Fibroblast of skin of right quadriceps (primary cell): ENCODE measurements around the gene VTA1.
"Not testable (repeated sequence)": the region's sequence is repeated elsewhere in the genome, so short reads cannot be mapped to it uniquely, and the experiment has no call there.

Experiments
- DNase-seq: peaks from one replicate; pipeline ENCODE4 v3.0.0-alpha.2; 2013

VTA1 gene

GRCh38 chr6:142146828-142147662 is at the start of gene VTA1, which contains the start of gene NMBR:
Gene VTA1, plus strand, starts transcription at chr6:142147263. Its CDS starts 25 bp downstream, at chr6:142147288.
Gene NMBR, minus strand, starts transcription at chr6:142147122. Its CDS starts 58,464 bp downstream, at chr6:142088658.
- peak; percentile 99 for DNase-seq

GRCh38 chr6:142104820-142105219 is 42.2 kb upstream of the VTA1 start:
- DNase-seq: not testable (repeated sequence)

- not testable (repeated sequence) for DNase-seq
These were observed 36.2 kb upstream of the VTA1 start for GRCh38 chr6:142110820-142111219.

GRCh38 chr6:142112451-142113061 is 34.5 kb upstream of the VTA1 start:
- peak; percentile 70 for DNase-seq

- no peak for DNase-seq
These were observed 29.7 kb upstream of the VTA1 start for GRCh38 chr6:142117366-142117765.

GRCh38 chr6:142118328-142118727 is 28.7 kb upstream of the VTA1 start:
- DNase-seq: no peak

GRCh38 chr6:142118925-142119324 is 28.1 kb upstream of the VTA1 start:
- DNase-seq: no peak

- DNase-seq: no peak
These were observed 25.7 kb upstream of the VTA1 start for GRCh38 chr6:142121342-142121741.

GRCh38 chr6:142130814-142131213 is 16.2 kb upstream of the VTA1 start:
- no peak for DNase-seq

- no peak for DNase-seq
These were observed 14.4 kb upstream of the VTA1 start, which contains the start of gene GJE1 for GRCh38 chr6:142132625-142133024. Gene GJE1, plus strand, starts transcription at chr6:142132925. Its CDS starts 234 bp downstream, at chr6:142133159.

GRCh38 chr6:142138876-142139275 is 8.2 kb upstream of the VTA1 start:
- DNase-seq: no peak

GRCh38 chr6:142141531-142141930 is 5.5 kb upstream of the VTA1 start:
- DNase-seq: not testable (repeated sequence)

GRCh38 chr6:142152746-142153145 is 5.7 kb downstream of the VTA1 start:
- DNase-seq: peak; percentile 81

- DNase-seq: no peak
These were observed 6.1 kb downstream of the VTA1 start for GRCh38 chr6:142153196-142153595.

- no peak for DNase-seq
These were observed 7.3 kb downstream of the VTA1 start for GRCh38 chr6:142154336-142154735.

- DNase-seq: peak; percentile 34
These were observed 8.0 kb downstream of the VTA1 start for GRCh38 chr6:142155091-142155490.

- peak; percentile 25 for DNase-seq
These were observed 9.1 kb downstream of the VTA1 start for GRCh38 chr6:142155895-142156757.

- not testable (repeated sequence) for DNase-seq
These were observed 9.7 kb downstream of the VTA1 start for GRCh38 chr6:142156758-142157068.

- DNase-seq: no peak
These were observed 15.7 kb downstream of the VTA1 start for GRCh38 chr6:142162780-142163179.

GRCh38 chr6:142165227-142165626 is 18.2 kb downstream of the VTA1 start:
- no peak for DNase-seq

- no peak for DNase-seq
These were observed 20.0 kb downstream of the VTA1 start for GRCh38 chr6:142167071-142167470.

GRCh38 chr6:142167486-142167885 is 20.4 kb downstream of the VTA1 start:
- DNase-seq: no peak

- no peak for DNase-seq
These were observed 24.3 kb downstream of the VTA1 start for GRCh38 chr6:142171351-142171750.
